Neural cell (in vitro differentiated cells): ENCODE results near the gene ASTL. TPM values are rescaled to one million over a fixed set of nuclear protein-coding genes. Genes with fewer than 3 reads are reported as not detected.

Experiments
- H2AFZ ChIP-seq: fragments of 200-600, 300-800 bp; sonication (generic), shearing (Covaris generic); 2 replicates; pipeline ENCODE4 v1.6.0; 2014; ENCODE audit warnings: low read depth, mild to moderate bottlenecking, antibody characterized with exemption, low read length, moderate library complexity
- H3F3A ChIP-seq: fragments of 200-600 bp; shearing (Covaris generic); 2 replicates; pipeline ENCODE4 v1.6.1; 2016; ENCODE audit warnings: mild to moderate bottlenecking, moderate library complexity, mixed read lengths, antibody characterized with exemption, low read length; ENCODE audit not compliant: insufficient read depth, poor library complexity, severe bottlenecking
- H3K27ac ChIP-seq: fragments of 200-600, 300-800 bp; sonication (generic), shearing (Covaris generic); 2 replicates; pipeline ENCODE4 v1.5.1; 2014; ENCODE audit warnings: mild to moderate bottlenecking, low read length, moderate library complexity
- H3K27me3 ChIP-seq: fragments of 300-800, 200-600 bp; sonication (generic), shearing (Covaris generic); 2 replicates; pipeline ENCODE4 v1.6.0; 2014; ENCODE audit warnings: mild to moderate bottlenecking, low read depth, low read length, moderate library complexity; ENCODE audit not compliant: insufficient read depth
- H3K36me3 ChIP-seq: fragments of 300-800, 200-600 bp; sonication (generic), shearing (Covaris generic); 2 replicates; pipeline ENCODE4 v1.5.1; 2014; ENCODE audit warnings: mild to moderate bottlenecking, antibody characterized with exemption, low read length, moderate library complexity; ENCODE audit not compliant: insufficient read depth
- H3K4me2 ChIP-seq: fragments of 300-800, 200-600 bp; sonication (generic), shearing (Covaris generic); 2 replicates; pipeline ENCODE4 v1.6.0; 2014; ENCODE audit warnings: mild to moderate bottlenecking, low read length
- H3K4me3 ChIP-seq: fragments of 300-800, 200-600 bp; sonication (generic), shearing (Covaris generic); 2 replicates; pipeline ENCODE4 v1.5.1; 2014; ENCODE audit warnings: mild to moderate bottlenecking, low read length, moderate library complexity
- H3K79me2 ChIP-seq: fragments of 200-600 bp; shearing (Covaris generic); replicated peaks from 2 replicates; pipeline ENCODE4 v1.6.0; 2014; ENCODE audit warnings: mild to moderate bottlenecking, low read length, moderate library complexity; ENCODE audit not compliant: insufficient read depth
- H3K9ac ChIP-seq: fragments of 300-800, 200-600 bp; sonication (generic), shearing (Covaris generic); 2 replicates; pipeline ENCODE4 v1.6.1; 2016; ENCODE audit warnings: mild to moderate bottlenecking, low read length, mixed read lengths
- H3K9me2 ChIP-seq: fragments of 200-600 bp; shearing (Covaris generic); 2 replicates; pipeline ENCODE4 v1.6.1; 2016; ENCODE audit warnings: mild to moderate bottlenecking, low read length, mixed read lengths; ENCODE audit not compliant: insufficient read depth
- H3K9me3 ChIP-seq: fragments of 200-600, 300-800 bp; sonication (generic), shearing (Covaris generic); 2 replicates; pipeline ENCODE4 v1.6.1; 2016; ENCODE audit warnings: mild to moderate bottlenecking, mixed run types, low read length, moderate library complexity, mixed read lengths
- H4K20me1 ChIP-seq: fragments of 200-600 bp; shearing (Covaris generic); 2 replicates; pipeline ENCODE4 v1.6.1; 2016; ENCODE audit warnings: mild to moderate bottlenecking, mixed run types; ENCODE audit not compliant: insufficient read depth
- EP300 ChIP-seq: fragments of 450-650 bp; conservative IDR thresholded peaks from 2 replicates; pipeline ENCODE4 v1.6.1; 2014; ENCODE audit warnings: antibody characterized with exemption, mild to moderate bottlenecking, moderate library complexity; ENCODE audit not compliant: poor library complexity, severe bottlenecking
- EZH2 ChIP-seq: fragments of 200-600, 300-800 bp; shearing (Covaris generic), sonication (generic); IDR thresholded peaks from 2 replicates; pipeline ENCODE4 v1.6.1; 2014; ENCODE audit warnings: antibody characterized with exemption, low read length, borderline replicate concordance, mild to moderate bottlenecking; ENCODE audit not compliant: insufficient read depth, poor library complexity, severe bottlenecking
- MXI1 ChIP-seq: fragments of 450-650 bp; conservative IDR thresholded peaks from 2 replicates; pipeline ENCODE4 v1.6.1; 2014; ENCODE audit warnings: antibody characterized with exemption, mild to moderate bottlenecking; ENCODE audit not compliant: poor library complexity, severe bottlenecking
- POLR2AphosphoS5 ChIP-seq: IDR thresholded peaks from 2 replicates; pipeline ENCODE4 v1.6.1; 2012
- RAD21 ChIP-seq: fragments of 450-650 bp; conservative IDR thresholded peaks from 2 replicates; pipeline ENCODE4 v1.6.1; 2014; ENCODE audit warnings: antibody characterized with exemption, mild to moderate bottlenecking, moderate library complexity
- SMC3 ChIP-seq: fragments of 450-650 bp; conservative IDR thresholded peaks from 2 replicates; pipeline ENCODE4 v1.6.1; 2014; ENCODE audit warnings: antibody characterized with exemption, mild to moderate bottlenecking, moderate library complexity; ENCODE audit not compliant: poor library complexity
- TAF1 ChIP-seq: IDR thresholded peaks from 2 replicates; pipeline ENCODE4 v1.6.1; 2012; ENCODE audit warnings: low read depth
- polyA plus RNA-seq: library from polyadenylated mRNA; depleted of rRNA; stranded (reverse); fragments of >200 nt; gene quantifications from 2 replicates; pipeline ENCODE4 v1.2.3, GENCODE V29; 2014
- TF ChIP-seq, protein P1 (sequence below): fragments of 450-650 bp; IDR thresholded peaks from 2 replicates; pipeline ENCODE4 v1.5.1; 2014; ENCODE audit warnings: antibody characterized with exemption, mild to moderate bottlenecking, moderate library complexity; ENCODE audit not compliant: poor library complexity, severe bottlenecking
- TF ChIP-seq, protein P2 (sequence below): IDR thresholded peaks from 2 replicates; pipeline ENCODE4 v1.6.1; 2012; ENCODE audit warnings: borderline replicate concordance

Gene ASTL
- polyA plus RNA-seq, 1 donor from 2014 or later = not detected

DNA sequence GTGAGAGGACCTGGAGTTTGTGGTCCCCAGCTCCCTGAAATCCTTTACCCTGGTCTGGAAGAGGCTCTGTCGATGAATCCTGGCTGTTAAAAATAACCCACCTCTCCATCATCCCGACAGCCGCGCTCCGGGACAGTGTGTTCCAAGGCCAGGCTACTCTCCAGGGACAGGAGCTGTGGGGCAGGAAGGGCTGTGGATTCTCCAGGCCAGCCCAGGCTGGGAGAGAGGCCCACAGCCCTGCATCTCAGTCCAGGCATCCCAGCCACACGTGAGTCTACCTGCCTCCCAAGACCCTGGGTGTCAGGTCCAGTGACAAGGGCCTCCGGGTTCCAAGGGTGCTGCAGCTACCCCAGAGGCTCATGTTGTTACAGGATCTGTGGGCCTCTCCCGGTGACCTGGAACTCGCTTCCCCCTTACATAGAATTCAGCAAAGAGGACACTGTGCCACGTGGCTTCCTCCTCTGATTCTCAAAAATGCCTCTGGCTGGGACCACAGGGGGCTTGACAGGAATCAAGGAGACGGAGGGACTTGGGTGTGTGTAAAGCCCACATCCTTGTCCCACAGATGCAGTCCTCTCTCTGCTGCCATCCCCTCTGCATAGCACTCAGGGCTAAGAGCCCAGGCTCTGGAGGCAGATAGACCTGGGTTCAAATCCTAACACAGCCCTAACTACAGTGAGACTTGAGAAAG, 39.3 kb downstream of the ASTL start:
- no peak overlapping the region for H3K9ac ChIP-seq
- no peak overlapping the region for H2AFZ ChIP-seq
- H3K79me2 ChIP-seq = no peaks in the 10 kb centered on the region
- no peaks in the 10 kb centered on the region for H3K9me3 ChIP-seq
- no peak overlapping the region for H3K27ac ChIP-seq
- H4K20me1 ChIP-seq = no peaks in the 10 kb centered on the region
- no peaks in the 10 kb centered on the region for H3K27me3 ChIP-seq
- H3K9me2 ChIP-seq = no peaks in the 10 kb centered on the region
- no peak overlapping the region for H3K4me2 ChIP-seq
- TF ChIP-seq RAD21 (no peak), EP300 (no peak), POLR2AphosphoS5 (no peak), MXI1 (no peak), EZH2 (no peak), TAF1 (no peak), SMC3 (no peak)
- TF ChIP-seq, protein P1, sequence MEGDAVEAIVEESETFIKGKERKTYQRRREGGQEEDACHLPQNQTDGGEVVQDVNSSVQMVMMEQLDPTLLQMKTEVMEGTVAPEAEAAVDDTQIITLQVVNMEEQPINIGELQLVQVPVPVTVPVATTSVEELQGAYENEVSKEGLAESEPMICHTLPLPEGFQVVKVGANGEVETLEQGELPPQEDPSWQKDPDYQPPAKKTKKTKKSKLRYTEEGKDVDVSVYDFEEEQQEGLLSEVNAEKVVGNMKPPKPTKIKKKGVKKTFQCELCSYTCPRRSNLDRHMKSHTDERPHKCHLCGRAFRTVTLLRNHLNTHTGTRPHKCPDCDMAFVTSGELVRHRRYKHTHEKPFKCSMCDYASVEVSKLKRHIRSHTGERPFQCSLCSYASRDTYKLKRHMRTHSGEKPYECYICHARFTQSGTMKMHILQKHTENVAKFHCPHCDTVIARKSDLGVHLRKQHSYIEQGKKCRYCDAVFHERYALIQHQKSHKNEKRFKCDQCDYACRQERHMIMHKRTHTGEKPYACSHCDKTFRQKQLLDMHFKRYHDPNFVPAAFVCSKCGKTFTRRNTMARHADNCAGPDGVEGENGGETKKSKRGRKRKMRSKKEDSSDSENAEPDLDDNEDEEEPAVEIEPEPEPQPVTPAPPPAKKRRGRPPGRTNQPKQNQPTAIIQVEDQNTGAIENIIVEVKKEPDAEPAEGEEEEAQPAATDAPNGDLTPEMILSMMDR = no peak
- TF ChIP-seq, protein P2, sequence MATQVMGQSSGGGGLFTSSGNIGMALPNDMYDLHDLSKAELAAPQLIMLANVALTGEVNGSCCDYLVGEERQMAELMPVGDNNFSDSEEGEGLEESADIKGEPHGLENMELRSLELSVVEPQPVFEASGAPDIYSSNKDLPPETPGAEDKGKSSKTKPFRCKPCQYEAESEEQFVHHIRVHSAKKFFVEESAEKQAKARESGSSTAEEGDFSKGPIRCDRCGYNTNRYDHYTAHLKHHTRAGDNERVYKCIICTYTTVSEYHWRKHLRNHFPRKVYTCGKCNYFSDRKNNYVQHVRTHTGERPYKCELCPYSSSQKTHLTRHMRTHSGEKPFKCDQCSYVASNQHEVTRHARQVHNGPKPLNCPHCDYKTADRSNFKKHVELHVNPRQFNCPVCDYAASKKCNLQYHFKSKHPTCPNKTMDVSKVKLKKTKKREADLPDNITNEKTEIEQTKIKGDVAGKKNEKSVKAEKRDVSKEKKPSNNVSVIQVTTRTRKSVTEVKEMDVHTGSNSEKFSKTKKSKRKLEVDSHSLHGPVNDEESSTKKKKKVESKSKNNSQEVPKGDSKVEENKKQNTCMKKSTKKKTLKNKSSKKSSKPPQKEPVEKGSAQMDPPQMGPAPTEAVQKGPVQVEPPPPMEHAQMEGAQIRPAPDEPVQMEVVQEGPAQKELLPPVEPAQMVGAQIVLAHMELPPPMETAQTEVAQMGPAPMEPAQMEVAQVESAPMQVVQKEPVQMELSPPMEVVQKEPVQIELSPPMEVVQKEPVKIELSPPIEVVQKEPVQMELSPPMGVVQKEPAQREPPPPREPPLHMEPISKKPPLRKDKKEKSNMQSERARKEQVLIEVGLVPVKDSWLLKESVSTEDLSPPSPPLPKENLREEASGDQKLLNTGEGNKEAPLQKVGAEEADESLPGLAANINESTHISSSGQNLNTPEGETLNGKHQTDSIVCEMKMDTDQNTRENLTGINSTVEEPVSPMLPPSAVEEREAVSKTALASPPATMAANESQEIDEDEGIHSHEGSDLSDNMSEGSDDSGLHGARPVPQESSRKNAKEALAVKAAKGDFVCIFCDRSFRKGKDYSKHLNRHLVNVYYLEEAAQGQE = no peak
- H3K36me3 ChIP-seq = no peaks in the 10 kb centered on the region
- H3F3A ChIP-seq = no peaks in the 10 kb centered on the region
- no peak overlapping the region for H3K4me3 ChIP-seq

DNA sequence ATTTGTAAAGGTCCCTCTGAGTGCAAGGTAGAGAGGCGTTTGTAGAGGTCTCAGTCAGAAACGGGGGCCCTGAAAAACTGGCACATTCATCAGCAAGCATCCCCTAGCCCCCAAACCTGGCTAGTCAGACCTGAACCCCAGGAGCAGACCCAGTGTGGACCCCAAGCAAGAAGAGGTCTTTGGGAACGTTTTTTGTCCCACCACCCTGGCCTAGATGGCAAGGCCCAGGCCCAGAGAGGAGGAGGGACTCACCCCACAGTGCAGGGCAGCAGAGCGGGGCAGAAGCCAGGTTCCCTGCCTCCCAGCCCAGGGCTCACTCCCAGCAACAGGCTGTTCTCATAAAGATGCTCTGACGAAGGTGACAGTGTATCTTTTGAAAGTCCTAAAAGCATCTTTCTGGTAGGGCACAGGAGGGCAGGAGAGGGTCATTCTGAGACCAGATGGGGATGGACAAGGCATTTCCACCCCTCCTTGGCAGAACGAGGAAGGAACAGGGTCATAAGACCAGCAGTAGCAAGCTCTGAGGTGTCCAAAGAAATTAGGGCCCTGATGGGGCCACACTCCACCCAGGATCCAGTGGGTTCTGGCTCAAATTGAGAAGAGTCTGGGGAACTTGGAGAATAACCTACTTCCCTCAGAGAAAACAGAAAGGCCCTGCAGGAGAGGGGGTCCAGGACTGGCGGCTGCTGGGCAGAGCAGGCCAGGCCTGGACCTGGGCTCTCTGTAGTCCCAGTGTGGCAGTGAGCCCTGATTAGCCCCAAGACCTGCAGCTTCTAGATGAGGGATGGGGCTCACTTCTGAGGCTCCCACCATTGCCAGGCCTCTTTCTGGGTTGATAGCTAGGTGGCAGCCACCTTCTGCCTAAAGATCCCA, 40.1 kb downstream of the ASTL start:
- Histone ChIP-seq H3K9me3 (no peaks in the 10 kb centered on the region), H3K4me3 (no peak overlapping the region), H3K36me3 (no peaks in the 10 kb centered on the region), H3K9me2 (no peaks in the 10 kb centered on the region), H3K4me2 (no peak overlapping the region), H3K79me2 (no peaks in the 10 kb centered on the region), H3K27ac (no peak overlapping the region), H2AFZ (no peak overlapping the region), H4K20me1 (no peaks in the 10 kb centered on the region), H3K9ac (no peak overlapping the region), H3F3A (no peaks in the 10 kb centered on the region), H3K27me3 (no peaks in the 10 kb centered on the region)
- TF ChIP-seq, protein P2 = no peak
- TF ChIP-seq POLR2AphosphoS5 = no peak
- no peak for TF ChIP-seq MXI1
